ENCODE measurements around the gene TAF3.

TAF3 gene

GRCh38 chr10:7928536-7928935 is 110.2 kb downstream of the TAF3 start:
- in situ Hi-C loops (cut with MboI; ENCODE audit: low sequenced_read_pairs), result no loop called here

- in situ Hi-C loops (cut with MboI; ENCODE audit: low sequenced_read_pairs), result no loop called here
These were observed 114.2 kb downstream of the TAF3 start for GRCh38 chr10:7932301-7933036.

- in situ Hi-C loops (cut with MboI; ENCODE audit: low sequenced_read_pairs), result no loop called here
These were observed 115.0 kb downstream of the TAF3 start for GRCh38 chr10:7933262-7933661.

- in situ Hi-C loops (cut with MboI; ENCODE audit: low sequenced_read_pairs), result no loop called here
These were observed 115.5 kb downstream of the TAF3 start for GRCh38 chr10:7933757-7934156.

- in situ Hi-C loops (cut with MboI; ENCODE audit: low sequenced_read_pairs), result no loop called here
These were observed 119.1 kb downstream of the TAF3 start for GRCh38 chr10:7937315-7937945.

GRCh38 chr10:7941576-7941975 is 123.3 kb downstream of the TAF3 start:
- in situ Hi-C loops (cut with MboI; ENCODE audit: low sequenced_read_pairs), result no loop called here

- in situ Hi-C loops (cut with MboI; ENCODE audit: low sequenced_read_pairs), result no loop called here
These were observed 124.0 kb downstream of the TAF3 start for GRCh38 chr10:7942316-7942715.

GRCh38 chr10:7942859-7943258 is 124.6 kb downstream of the TAF3 start:
- in situ Hi-C loops (cut with MboI; ENCODE audit: low sequenced_read_pairs), result no loop called here

- in situ Hi-C loops (cut with MboI; ENCODE audit: low sequenced_read_pairs), result no loop called here
These were observed 125.8 kb downstream of the TAF3 start for GRCh38 chr10:7944215-7944480.

- in situ Hi-C loops (cut with MboI; ENCODE audit: low sequenced_read_pairs), result no loop called here
These were observed 126.2 kb downstream of the TAF3 start for GRCh38 chr10:7944537-7944936.

- in situ Hi-C loops (cut with MboI; ENCODE audit: low sequenced_read_pairs), result no loop called here
These were observed 126.7 kb downstream of the TAF3 start for GRCh38 chr10:7945034-7945433.

- in situ Hi-C loops (cut with MboI; ENCODE audit: low sequenced_read_pairs), result no loop called here
These were observed 127.3 kb downstream of the TAF3 start for GRCh38 chr10:7945469-7946187.

- in situ Hi-C loops (cut with MboI; ENCODE audit: low sequenced_read_pairs), result no loop called here
These were observed 130.2 kb downstream of the TAF3 start for GRCh38 chr10:7948371-7949000.

GRCh38 chr10:7950981-7951847 is 132.9 kb downstream of the TAF3 start:
- in situ Hi-C loops (cut with MboI; ENCODE audit: low sequenced_read_pairs), result no loop called here

- in situ Hi-C loops (cut with MboI; ENCODE audit: low sequenced_read_pairs), result no loop called here
These were observed 134.0 kb downstream of the TAF3 start for GRCh38 chr10:7952266-7952665.

- in situ Hi-C loops (cut with MboI; ENCODE audit: low sequenced_read_pairs), result no loop called here
These were observed 135.1 kb downstream of the TAF3 start for GRCh38 chr10:7953447-7953846.

GRCh38 chr10:7955446-7955845 is 137.1 kb downstream of the TAF3 start:
- in situ Hi-C loops (cut with MboI; ENCODE audit: low sequenced_read_pairs), result no loop called here

- in situ Hi-C loops (cut with MboI; ENCODE audit: low sequenced_read_pairs), result no loop called here
These were observed 138.2 kb downstream of the TAF3 start for GRCh38 chr10:7956508-7956907.

- in situ Hi-C loops (cut with MboI; ENCODE audit: low sequenced_read_pairs), result no loop called here
These were observed 139.3 kb downstream of the TAF3 start for GRCh38 chr10:7957591-7957990.

GRCh38 chr10:7958442-7958841 is 140.1 kb downstream of the TAF3 start:
- in situ Hi-C loops (cut with MboI; ENCODE audit: low sequenced_read_pairs), result no loop called here

- in situ Hi-C loops (cut with MboI; ENCODE audit: low sequenced_read_pairs), result no loop called here
These were observed 141.8 kb downstream of the TAF3 start for GRCh38 chr10:7960108-7960507.

Measured in HL-60/S4 (cell line).